Activated CD4-positive, alpha-beta T cell treated with anti-CD3 and anti-CD28 coated beads, Interleukin-2, Interleukin-6, amounts not matched to agents 100 ng/mL and 50 ng/mL, durations not matched to agents 16 hours and 8 hours (primary cell): Measurements from ENCODE around the gene MYLK2.
"Not testable (repeated sequence)": the region's sequence is repeated elsewhere in the genome, so short reads cannot be mapped to it uniquely, and the experiment has no call there.

Source experiments
- DNase-seq: peaks from one replicate; pipeline ENCODE4 v3.0.0-alpha.2; 2020

Gene MYLK2

GRCh38 chr20:31819083-31819784 lies at the start of gene MYLK2:
Gene MYLK2 (plus strand): TSS chr20:31819356. CDS start chr20:31819581, 225 bp downstream.
- DNase-seq, result no peak

GRCh38 chr20:31769681-31770080 lies 49.5 kb upstream of the MYLK2 start:
- DNase-seq, result no peak

- DNase-seq, result no peak
These were observed 48.9 kb upstream of the MYLK2 start for GRCh38 chr20:31770243-31770642.

GRCh38 chr20:31774408-31774807 lies 44.7 kb upstream of the MYLK2 start:
- DNase-seq, result no peak

GRCh38 chr20:31780839-31781238 lies 38.3 kb upstream of the MYLK2 start:
- no peak for DNase-seq

GRCh38 chr20:31781945-31782344 lies 37.2 kb upstream of the MYLK2 start:
- DNase-seq, result no peak

- no peak for DNase-seq
These were observed 34.7 kb upstream of the MYLK2 start for GRCh38 chr20:31784354-31785044.

- DNase-seq, result no peak
These were observed 34.1 kb upstream of the MYLK2 start for GRCh38 chr20:31785089-31785488.

GRCh38 chr20:31788578-31788977 lies 30.6 kb upstream of the MYLK2 start:
- DNase-seq, result peak; percentile 9

GRCh38 chr20:31790401-31790800 lies 28.8 kb upstream of the MYLK2 start:
- DNase-seq, result no peak

GRCh38 chr20:31797364-31797763 lies 21.8 kb upstream of the MYLK2 start:
- no peak for DNase-seq

GRCh38 chr20:31801508-31801907 lies 17.6 kb upstream of the MYLK2 start:
- no peak for DNase-seq

GRCh38 chr20:31803552-31804291 lies 15.4 kb upstream of the MYLK2 start:
- no peak for DNase-seq

GRCh38 chr20:31806564-31807355 lies 12.4 kb upstream of the MYLK2 start:
- no peak for DNase-seq

GRCh38 chr20:31808481-31808880 lies 10.7 kb upstream of the MYLK2 start:
- DNase-seq, result no peak

- no peak for DNase-seq
These were observed 9.5 kb upstream of the MYLK2 start for GRCh38 chr20:31809661-31810060.

GRCh38 chr20:31811198-31811597 lies 8.0 kb upstream of the MYLK2 start:
- no peak for DNase-seq

- DNase-seq, result no peak
These were observed 7.1 kb upstream of the MYLK2 start for GRCh38 chr20:31811796-31812728.

GRCh38 chr20:31813611-31814010 lies 5.5 kb upstream of the MYLK2 start:
- DNase-seq, result no peak

- not testable (repeated sequence) for DNase-seq
These were observed 5.0 kb upstream of the MYLK2 start for GRCh38 chr20:31814142-31814541.

GRCh38 chr20:31815408-31816188 lies 3.6 kb upstream of the MYLK2 start:
- DNase-seq, result no peak
